GM19193 (cell line): ENCODE measurements around the gene ESRRB.

Experiments used
- POLR2A ChIP-seq: IDR thresholded peaks from 4 replicates; pipeline ENCODE4 v1.6.1; 2011; ENCODE audit not compliant: insufficient read depth, insufficient read length; ENCODE audit errors: extremely low read depth

The ESRRB gene

GRCh38 chr14:76375947-76376404 lies at the start of gene ESRRB:
TSS of gene ESRRB (plus strand) at chr14:76376137. CDS start at chr14:76376402, 265 bp downstream.
- no peak for TF ChIP-seq POLR2A

- no peak for TF ChIP-seq POLR2A
Measured at GRCh38 chr14:76326918-76327689, 48.8 kb upstream of the ESRRB start.

- no peak for TF ChIP-seq POLR2A
Measured at GRCh38 chr14:76328457-76329137, 47.3 kb upstream of the ESRRB start.

GRCh38 chr14:76329154-76329928 lies 46.6 kb upstream of the ESRRB start:
- no peak for TF ChIP-seq POLR2A

GRCh38 chr14:76329951-76330350 lies 46.0 kb upstream of the ESRRB start:
- no peak for TF ChIP-seq POLR2A

GRCh38 chr14:76330411-76331327 lies 45.3 kb upstream of the ESRRB start:
- no peak for TF ChIP-seq POLR2A

GRCh38 chr14:76331328-76332011 lies 44.5 kb upstream of the ESRRB start:
- no peak for TF ChIP-seq POLR2A

- TF ChIP-seq POLR2A = no peak
Measured at GRCh38 chr14:76333664-76334063, 42.3 kb upstream of the ESRRB start.

- TF ChIP-seq POLR2A = no peak
Measured at GRCh38 chr14:76334316-76334715, 41.6 kb upstream of the ESRRB start.

GRCh38 chr14:76336876-76337275 lies 39.1 kb upstream of the ESRRB start:
- no peak for TF ChIP-seq POLR2A

GRCh38 chr14:76337635-76338545 lies 38.0 kb upstream of the ESRRB start:
- TF ChIP-seq POLR2A = no peak

GRCh38 chr14:76339728-76340615 lies 36.0 kb upstream of the ESRRB start:
- no peak for TF ChIP-seq POLR2A
